H9 (cell line): ENCODE measurements around the gene HTRA1. TPM values are rescaled to one million over a fixed set of nuclear protein-coding genes. Genes with fewer than 3 reads are reported as not detected.

Experiments used
- DNase-seq: peaks from one replicate; pipeline ENCODE4 v3.0.0-alpha.2; 2017
- H2AFZ ChIP-seq: one replicate; pipeline ENCODE4 v1.6.1; 2013; ENCODE audit warnings: mild to moderate bottlenecking, low read length, control low read depth, moderate library complexity
- H2AK5ac ChIP-seq: 2 replicates; pipeline ENCODE4 v1.6.1; 2013; ENCODE audit warnings: low read length, control low read depth, mixed read lengths; ENCODE audit not compliant: insufficient read length
- H2BK120ac ChIP-seq: one replicate; pipeline ENCODE4 v1.6.1; 2013; ENCODE audit warnings: low read depth, mild to moderate bottlenecking, low read length, control low read depth, inconsistent platforms; ENCODE audit not compliant: poor library complexity, severe bottlenecking
- H2BK12ac ChIP-seq: 2 replicates; pipeline ENCODE4 v1.6.1; 2013; ENCODE audit warnings: low read length, control low read depth, mixed read lengths, low read depth; ENCODE audit not compliant: insufficient read length
- H2BK15ac ChIP-seq: 2 replicates; pipeline ENCODE4 v1.6.1; 2013; ENCODE audit warnings: low read depth, low read length, control low read depth
- H2BK20ac ChIP-seq: one replicate; pipeline ENCODE4 v1.6.1; 2013; ENCODE audit warnings: low read depth, mild to moderate bottlenecking, low read length, control low read depth, inconsistent platforms; ENCODE audit not compliant: poor library complexity, severe bottlenecking
- H2BK5ac ChIP-seq: 2 replicates; pipeline ENCODE4 v1.6.1; 2013; ENCODE audit warnings: low read length, control low read depth, mixed read lengths; ENCODE audit not compliant: insufficient read length
- H3K14ac ChIP-seq: 2 replicates; pipeline ENCODE4 v1.6.1; 2013; ENCODE audit warnings: low read length, control low read depth; ENCODE audit not compliant: insufficient read depth
- H3K18ac ChIP-seq: 2 replicates; pipeline ENCODE4 v1.6.1; 2013; ENCODE audit warnings: low read depth, mild to moderate bottlenecking, mixed read lengths, low read length, control low read depth; ENCODE audit not compliant: insufficient read length
- H3K23ac ChIP-seq: 2 replicates; pipeline ENCODE4 v1.6.1; 2013; ENCODE audit warnings: low read length, control low read depth, mixed read lengths, low read depth; ENCODE audit not compliant: insufficient read length
- H3K23me2 ChIP-seq: 2 replicates; pipeline ENCODE4 v1.6.1; 2013; ENCODE audit warnings: low read depth, mild to moderate bottlenecking, mixed read lengths, low read length, control low read depth; ENCODE audit not compliant: insufficient read length, poor library complexity, severe bottlenecking
- H3K27ac ChIP-seq: 2 replicates; pipeline ENCODE4 v1.5.1; 2013; ENCODE audit warnings: low read length, control low read depth, mixed read lengths, low read depth; ENCODE audit not compliant: insufficient read length
- H3K27me3 ChIP-seq: 2 replicates; pipeline ENCODE4 v1.6.1; 2013; ENCODE audit warnings: low read length, control low read depth, inconsistent platforms; ENCODE audit not compliant: insufficient read depth
- H3K4ac ChIP-seq: 2 replicates; pipeline ENCODE4 v1.6.1; 2013; ENCODE audit warnings: low read depth, mild to moderate bottlenecking, control low read depth, inconsistent platforms, low read length, moderate library complexity
- H3K4me1 ChIP-seq: 2 replicates; pipeline ENCODE4 v1.6.1; 2013; ENCODE audit warnings: low read length, control low read depth, inconsistent platforms; ENCODE audit not compliant: insufficient read depth
- H3K4me2 ChIP-seq: 2 replicates; pipeline ENCODE4 v1.6.1; 2013; ENCODE audit warnings: low read length, control low read depth, mixed read lengths; ENCODE audit not compliant: insufficient read length, insufficient read depth
- H3K56ac ChIP-seq: 2 replicates; pipeline ENCODE4 v1.6.1; 2013; ENCODE audit warnings: low read depth, mild to moderate bottlenecking, mixed read lengths, low read length, control low read depth; ENCODE audit not compliant: insufficient read length
- H3K79me1 ChIP-seq: 2 replicates; pipeline ENCODE4 v1.6.1; 2013; ENCODE audit warnings: low read depth, mild to moderate bottlenecking, moderate library complexity, low read length, control low read depth, inconsistent platforms; ENCODE audit not compliant: insufficient read depth, poor library complexity, severe bottlenecking
- H3K79me2 ChIP-seq: 2 replicates; pipeline ENCODE4 v1.6.1; 2013; ENCODE audit warnings: low read length, control low read depth, inconsistent platforms; ENCODE audit not compliant: insufficient read depth
- H3K9ac ChIP-seq: 2 replicates; pipeline ENCODE4 v1.6.1; 2013; ENCODE audit warnings: low read length, control low read depth, mixed read lengths; ENCODE audit not compliant: insufficient read length; ENCODE audit errors: extremely low read depth
- H3K9me3 ChIP-seq: one replicate; pipeline ENCODE4 v1.6.1; 2013; ENCODE audit warnings: low read depth, low read length, inconsistent platforms; ENCODE audit not compliant: control insufficient read depth
- H3T11ph ChIP-seq: one replicate; pipeline ENCODE4 v1.6.1; 2013; ENCODE audit warnings: mild to moderate bottlenecking, low read length, control low read depth, inconsistent platforms
- H4K20me1 ChIP-seq: one replicate; pipeline ENCODE4 v1.6.1; 2013; ENCODE audit not compliant: control insufficient read depth, insufficient read length, insufficient read depth
- H4K5ac ChIP-seq: 2 replicates; pipeline ENCODE4 v1.6.1; 2013; ENCODE audit warnings: low read depth, mild to moderate bottlenecking, mixed read lengths, low read length, control low read depth; ENCODE audit not compliant: insufficient read length
- H4K8ac ChIP-seq: replicated peaks from 2 replicates; pipeline ENCODE4 v1.6.1; 2013; ENCODE audit warnings: low read length, control low read depth, mixed read lengths, low read depth; ENCODE audit not compliant: insufficient read length
- H4K91ac ChIP-seq: 2 replicates; pipeline ENCODE4 v1.6.1; 2013; ENCODE audit warnings: low read depth, mild to moderate bottlenecking, moderate library complexity, mixed read lengths, low read length, control low read depth; ENCODE audit not compliant: insufficient read length
- H3K27ac Mint-ChIP-seq, 3 experiments: 2 replicates in 2 of 3; 3 replicates in 1 of 3; pipeline ENCODE4 v1.8.0; 2020 to 2021; ENCODE audit warnings: mixed read lengths in 3 of 3, mild to moderate bottlenecking in 1 of 3, moderate library complexity in 1 of 3
- H3K27me3 Mint-ChIP-seq: 2 replicates; pipeline ENCODE4 v1.8.0; 2021; ENCODE audit warnings: low read depth, mild to moderate bottlenecking, moderate library complexity, mixed read lengths
- H3K36me3 Mint-ChIP-seq, 3 experiments: 2 replicates in 2 of 3; 3 replicates in 1 of 3; pipeline ENCODE4 v1.8.0; 2020 to 2021; ENCODE audit warnings: low read depth in 3 of 3, mixed read lengths in 3 of 3; ENCODE audit not compliant: insufficient read depth in 1 of 3
- H3K4me1 Mint-ChIP-seq, 2 experiments: 2 replicates each; pipeline ENCODE4 v1.8.0; 2020; ENCODE audit warnings: mixed read lengths in 2 of 2
- H3K4me3 Mint-ChIP-seq, 2 experiments: 2 replicates in 1 of 2; 3 replicates in 1 of 2; pipeline ENCODE4 v1.8.0; 2020 to 2021; ENCODE audit warnings: mild to moderate bottlenecking in 2 of 2, mixed read lengths in 2 of 2, moderate library complexity in 1 of 2
- H3K9me3 Mint-ChIP-seq, 2 experiments: 2 replicates in 1 of 2; 3 replicates in 1 of 2; pipeline ENCODE4 v1.8.0; 2020; ENCODE audit warnings: mild to moderate bottlenecking in 2 of 2, mixed read lengths in 2 of 2, moderate library complexity in 1 of 2
- CTCF ChIP-seq: fragments of 200-600 bp; sonication (generic); conservative IDR thresholded peaks from 3 replicates; pipeline ENCODE4 v1.8.0; 2021; ENCODE audit warnings: antibody characterized with exemption, mild to moderate bottlenecking
- WGBS: extraction: QIAGEN DNeasy Blood & Tissue Kit; methylation state at CpG from one replicate; pipeline ENCODE4 v1.1.7; 2013; ENCODE audit warnings: missing lambda C conversion rate, low lambda C conversion rate, mixed read lengths; ENCODE audit not compliant: insufficient read length; ENCODE audit errors: extremely low coverage; 5-methylcytosine and 5-hydroxymethylcytosine counted together
- total RNA-seq: library from RNA; stranded (reverse); gene quantifications from 2 replicates; pipeline ENCODE4 v1.2.1, GENCODE V29; 2021

The HTRA1 gene
- total RNA-seq, 1 experiment from 2014 or later: 11.1 TPM

DNA sequence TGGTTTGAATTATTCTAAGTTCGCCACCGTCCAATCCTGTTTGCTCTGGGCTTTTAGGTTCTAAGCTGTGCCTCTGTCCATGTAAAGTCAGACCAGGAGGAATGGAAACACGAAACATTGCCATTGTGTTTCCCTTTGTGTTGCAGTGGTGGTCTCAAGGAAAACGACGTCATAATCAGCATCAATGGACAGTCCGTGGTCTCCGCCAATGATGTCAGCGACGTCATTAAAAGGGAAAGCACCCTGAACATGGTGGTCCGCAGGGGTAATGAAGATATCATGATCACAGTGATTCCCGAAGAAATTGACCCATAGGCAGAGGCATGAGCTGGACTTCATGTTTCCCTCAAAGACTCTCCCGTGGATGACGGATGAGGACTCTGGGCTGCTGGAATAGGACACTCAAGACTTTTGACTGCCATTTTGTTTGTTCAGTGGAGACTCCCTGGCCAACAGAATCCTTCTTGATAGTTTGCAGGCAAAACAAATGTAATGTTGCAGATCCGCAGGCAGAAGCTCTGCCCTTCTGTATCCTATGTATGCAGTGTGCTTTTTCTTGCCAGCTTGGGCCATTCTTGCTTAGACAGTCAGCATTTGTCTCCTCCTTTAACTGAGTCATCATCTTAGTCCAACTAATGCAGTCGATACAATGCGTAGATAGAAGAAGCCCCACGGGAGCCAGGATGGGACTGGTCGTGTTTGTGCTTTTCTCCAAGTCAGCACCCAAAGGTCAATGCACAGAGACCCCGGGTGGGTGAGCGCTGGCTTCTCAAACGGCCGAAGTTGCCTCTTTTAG lies 52.9 kb downstream of the HTRA1 start:
- H4K20me1 ChIP-seq: no peaks in the 10 kb centered on the region
- H3K9ac ChIP-seq: no peak overlapping the region
- no peak overlapping the region for H4K91ac ChIP-seq
- no peak overlapping the region for H3K4me2 ChIP-seq
- H2BK12ac ChIP-seq: no peak overlapping the region
- Mint-ChIP-seq H3K4me3 (no peak overlapping the region), H3K4me1 (peaks cover 3 to 4% of the 10 kb centered on the region in 2 experiments; a peak in 2 of 4 replicates), H3K27ac (no peak overlapping the region), H3K27me3 (peaks cover 4% of the 10 kb centered on the region), H3K9me3 (no peaks in the 10 kb centered on the region), H3K36me3 (no peaks in the 10 kb centered on the region; a peak in 2 of 7 replicates)
- no peak overlapping the region for H3K4ac ChIP-seq
- no peaks in the 10 kb centered on the region for H3K23me2 ChIP-seq
- H3K9me3 ChIP-seq: no peaks in the 10 kb centered on the region
- H3K79me1 ChIP-seq: no peaks in the 10 kb centered on the region
- no peak for DNase-seq
- no peak overlapping the region for H4K8ac ChIP-seq
- no peak overlapping the region for H3K14ac ChIP-seq
- H3K4me1 ChIP-seq: no peaks in the 10 kb centered on the region
- no peak overlapping the region for H3K27ac ChIP-seq
- H3T11ph ChIP-seq: no peak overlapping the region
- no peak overlapping the region for H4K5ac ChIP-seq
- no peak overlapping the region for H3K23ac ChIP-seq
- no peak overlapping the region for H2AFZ ChIP-seq
- H2BK20ac ChIP-seq: no peak overlapping the region
- no peak overlapping the region for H3K18ac ChIP-seq
- no peaks in the 10 kb centered on the region for H3K79me2 ChIP-seq
- no peak overlapping the region for H2BK120ac ChIP-seq
- H2BK15ac ChIP-seq: no peak overlapping the region
- WGBS: no CpG with 5 or more reads among the region's 22 CpGs
- no peak for TF ChIP-seq CTCF
- H2BK5ac ChIP-seq: no peak overlapping the region
- no peak overlapping the region for H3K56ac ChIP-seq
- H2AK5ac ChIP-seq: no peak overlapping the region
- H3K27me3 ChIP-seq: no peaks in the 10 kb centered on the region
